Activated B cell treated with CpG ODN at 0.5 μM for 24 hours (primary cell): Measurements from ENCODE around the gene INKA2. TPM values are rescaled to one million over a fixed set of nuclear protein-coding genes. Genes with fewer than 3 reads are reported as not detected.

Source experiments
- ATAC-seq: fragments of 200-7000 bp; cut with Tn5 transposase; one replicate; pipeline ENCODE4 v1.10.0; 2021; ENCODE audit warnings: low read depth, mild to moderate bottlenecking, moderate library complexity
- CTCF ChIA-PET: fragments of 350-600 bp; sonication (Branson Sonifier 250); formaldehyde crosslinking; loops from one replicate; lab custom pipeline; 2021; ENCODE audit warnings: antibody characterized with exemption; lab: Charles Lee
- POLR2A ChIA-PET: fragments of 350-600 bp; sonication (Branson Sonifier 250); formaldehyde crosslinking; loops from one replicate; lab custom pipeline; 2021; ENCODE audit warnings: antibody characterized with exemption; lab: Charles Lee
- DNase-seq: peaks from one replicate; pipeline ENCODE4 v3.0.0; 2022
- H3K27ac Mint-ChIP-seq: one replicate; pipeline ENCODE4 v1.8.0; 2020; ENCODE audit warnings: mixed read lengths
- H3K27me3 Mint-ChIP-seq: one replicate; pipeline ENCODE4 v1.8.0; 2021; ENCODE audit warnings: mixed read lengths
- H3K36me3 Mint-ChIP-seq: one replicate; pipeline ENCODE4 v1.8.0; 2021; ENCODE audit warnings: low read depth, mixed read lengths
- H3K4me1 Mint-ChIP-seq: one replicate; pipeline ENCODE4 v1.8.0; 2021; ENCODE audit warnings: mixed read lengths
- H3K4me3 Mint-ChIP-seq: one replicate; pipeline ENCODE4 v1.8.0; 2020; ENCODE audit warnings: mild to moderate bottlenecking, mixed read lengths
- H3K9me3 Mint-ChIP-seq: one replicate; pipeline ENCODE4 v1.8.0; 2020; ENCODE audit warnings: mixed read lengths
- intact Hi-C: fragments of 100-400 bp; cut with micrococcal nuclease; formaldehyde crosslinking; loops from one replicate; pipeline ENCODE4 v1.15.1; 2024
- total RNA-seq: library from RNA; stranded (reverse); gene quantifications from 2 replicates; pipeline ENCODE4 v1.2.3, GENCODE V29; 2022
- TF ChIP-seq, protein P1 (sequence below): fragments of 200-600 bp; IDR thresholded peaks from one replicate; pipeline ENCODE4 v1.8.0; 2022; ENCODE audit warnings: antibody characterized with exemption, mild to moderate bottlenecking

The INKA2 gene
- total RNA-seq, 1 donor from 2014 or later = 2.1 TPM

DNA sequence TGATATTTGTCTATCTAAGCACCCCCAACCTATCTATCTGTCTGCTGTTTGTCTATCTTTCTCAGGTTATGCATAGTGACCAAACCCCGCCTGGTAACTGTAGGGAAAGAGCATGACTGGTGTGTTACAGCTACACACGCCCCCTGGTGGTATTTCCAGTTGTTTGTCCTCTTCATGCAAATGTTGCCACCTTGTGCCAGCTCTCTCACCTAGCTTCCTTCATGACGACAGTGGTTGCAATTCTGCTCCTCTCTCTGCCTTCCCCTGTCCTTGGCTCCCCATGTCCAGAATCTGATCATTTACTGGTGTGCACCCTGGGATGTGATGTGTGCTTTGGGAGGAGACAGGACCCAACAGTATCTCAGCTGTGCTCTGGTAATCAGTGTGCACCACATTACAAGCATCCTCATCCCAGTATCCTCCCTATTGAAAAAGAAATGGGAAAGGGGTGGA is 8.1 kb upstream of the INKA2 start:
- Mint-ChIP-seq H3K4me3 (no peak overlapping the region), H3K4me1 (no peaks in the 10 kb centered on the region), H3K9me3 (peaks cover 2% of the 10 kb centered on the region), H3K27ac (no peak overlapping the region), H3K36me3 (no peaks in the 10 kb centered on the region), H3K27me3 (no peaks in the 10 kb centered on the region)
- ChIA-PET CTCF (interaction anchor here (0.7 to 7.5 kb wide), 15 partner anchors 8 to 341 kb away, joined by 3 to 60 read pairs (median 3); partner anchors contain the start of genes ADORA3, INKA2 and TMIGD3), POLR2A (interaction anchor here (0.6 to 1.4 kb wide), 6 partner anchors 9 to 1328 kb away, joined by 3 to 5 read pairs (median 4); partner anchors contain the start of gene WDR77)
- intact Hi-C loops = loop anchor here (1.0 to 2.0 kb wide), 4 partner anchors 8 to 266 kb away; partner anchors contain the start of gene DDX20
- TF ChIP-seq, protein P1, sequence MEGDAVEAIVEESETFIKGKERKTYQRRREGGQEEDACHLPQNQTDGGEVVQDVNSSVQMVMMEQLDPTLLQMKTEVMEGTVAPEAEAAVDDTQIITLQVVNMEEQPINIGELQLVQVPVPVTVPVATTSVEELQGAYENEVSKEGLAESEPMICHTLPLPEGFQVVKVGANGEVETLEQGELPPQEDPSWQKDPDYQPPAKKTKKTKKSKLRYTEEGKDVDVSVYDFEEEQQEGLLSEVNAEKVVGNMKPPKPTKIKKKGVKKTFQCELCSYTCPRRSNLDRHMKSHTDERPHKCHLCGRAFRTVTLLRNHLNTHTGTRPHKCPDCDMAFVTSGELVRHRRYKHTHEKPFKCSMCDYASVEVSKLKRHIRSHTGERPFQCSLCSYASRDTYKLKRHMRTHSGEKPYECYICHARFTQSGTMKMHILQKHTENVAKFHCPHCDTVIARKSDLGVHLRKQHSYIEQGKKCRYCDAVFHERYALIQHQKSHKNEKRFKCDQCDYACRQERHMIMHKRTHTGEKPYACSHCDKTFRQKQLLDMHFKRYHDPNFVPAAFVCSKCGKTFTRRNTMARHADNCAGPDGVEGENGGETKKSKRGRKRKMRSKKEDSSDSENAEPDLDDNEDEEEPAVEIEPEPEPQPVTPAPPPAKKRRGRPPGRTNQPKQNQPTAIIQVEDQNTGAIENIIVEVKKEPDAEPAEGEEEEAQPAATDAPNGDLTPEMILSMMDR = no peak
- ATAC-seq (peak; percentile 77), DNase-seq (no peak)

DNA sequence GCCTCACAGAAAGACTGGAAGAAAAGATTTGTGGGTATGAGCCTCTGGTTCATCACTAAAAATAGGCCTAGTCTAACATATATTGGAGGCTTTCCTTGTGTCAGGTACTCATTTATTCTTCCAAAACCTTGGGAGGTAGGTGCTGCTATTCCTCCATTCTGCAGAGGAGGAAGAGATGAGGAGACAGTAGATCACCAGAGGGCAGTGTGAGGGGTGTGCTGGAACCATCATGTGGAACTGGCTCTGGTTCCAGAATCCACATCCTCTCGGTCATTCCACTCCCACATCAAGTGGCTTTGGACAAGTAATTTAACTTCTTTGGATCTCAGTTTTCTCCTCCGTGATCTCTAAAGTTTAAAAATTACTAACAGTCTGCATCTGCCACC is 7.4 kb upstream of the INKA2 start:
- DNase-seq (no peak), ATAC-seq (no peak)
- intact Hi-C loops = loop anchor here (2.0 kb wide), 1 partner anchor 238 kb away; no protein-coding TSS in a partner anchor
- ChIA-PET CTCF (interaction anchor here (0.7 to 7.5 kb wide), 12 partner anchors 19 to 340 kb away, joined by 3 to 60 read pairs (median 4); no protein-coding TSS in a partner anchor), POLR2A (interaction anchor here (0.9 to 1.4 kb wide), 5 partner anchors 8 to 298 kb away, joined by 3 to 5 read pairs (median 5); partner anchors contain the start of gene WDR77)
- Mint-ChIP-seq H3K27ac (no peak overlapping the region), H3K4me3 (no peak overlapping the region), H3K4me1 (no peaks in the 10 kb centered on the region), H3K27me3 (no peaks in the 10 kb centered on the region), H3K36me3 (no peaks in the 10 kb centered on the region), H3K9me3 (peaks cover 2% of the 10 kb centered on the region)
- TF ChIP-seq, protein P1 = no peak

DNA sequence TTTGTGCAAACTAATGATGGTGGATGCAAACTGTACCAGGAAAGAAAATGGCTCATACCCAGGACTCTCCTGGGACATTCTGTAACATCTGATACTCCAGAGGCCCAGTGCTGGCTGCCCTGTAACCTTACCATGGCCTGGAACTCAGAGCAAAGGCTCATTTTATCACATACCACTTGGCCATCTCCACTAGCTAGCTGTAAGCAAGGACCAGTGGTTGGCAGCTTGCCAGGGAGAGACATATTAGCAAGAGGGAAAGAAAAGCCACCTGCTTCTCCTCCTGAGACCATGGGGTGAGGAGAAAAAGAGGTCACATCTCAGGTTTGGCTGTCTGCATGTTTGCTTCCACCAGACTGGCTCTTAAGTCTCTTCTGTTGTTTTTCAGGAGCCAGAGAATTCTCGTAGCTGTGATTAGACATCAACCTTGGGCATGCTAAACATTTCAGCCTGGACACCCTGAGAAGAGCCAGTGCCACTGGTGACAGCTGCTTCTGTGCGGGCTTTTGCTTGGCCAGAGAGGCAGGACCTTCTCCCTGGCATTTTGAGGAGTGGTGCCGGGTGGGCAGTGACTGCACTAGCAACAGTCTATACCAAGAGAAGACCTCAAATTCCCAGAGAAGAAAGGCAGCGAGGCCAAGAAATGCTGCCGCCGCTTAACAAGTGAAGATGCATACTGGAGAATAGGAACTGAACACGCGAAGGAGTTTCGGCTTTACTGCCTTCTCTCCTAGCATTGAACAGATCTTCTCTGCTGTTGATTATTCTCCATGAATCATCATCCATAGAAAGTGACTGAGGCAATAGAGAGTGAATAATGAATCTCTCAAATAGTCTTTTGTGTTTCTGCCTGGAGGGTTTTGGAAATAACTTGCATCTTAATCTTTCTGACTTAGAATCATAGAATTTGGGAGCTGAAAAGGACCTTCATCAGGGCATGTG is 6.7 kb upstream of the INKA2 start:
- POLR2A ChIA-PET = interaction anchor here (0.5 to 0.9 kb wide), 2 partner anchors 174 to 1723 kb away, joined by 3 to 4 read pairs; no protein-coding TSS in a partner anchor

DNA sequence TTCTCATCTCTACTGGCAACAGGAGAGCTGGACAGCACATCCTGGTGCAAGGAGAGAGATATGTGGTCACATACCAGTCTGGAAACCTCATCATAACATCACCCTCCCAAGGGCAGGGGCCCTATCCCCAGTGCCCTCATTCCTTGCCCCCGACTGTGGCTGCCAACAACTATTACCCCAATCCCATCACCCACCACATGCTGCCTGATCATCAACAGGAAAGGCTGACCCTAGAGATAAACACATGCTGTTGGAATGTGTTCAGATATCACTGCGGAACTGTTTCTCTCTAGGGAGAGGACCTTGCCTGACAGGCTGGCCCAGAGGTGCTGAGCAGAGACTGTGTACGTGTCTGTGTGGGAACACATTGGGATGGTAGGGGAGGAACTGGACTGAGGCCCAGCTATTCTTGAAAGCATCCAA is 4.5 kb upstream of the INKA2 start:
- peaks cover 2% of the 10 kb centered on the region for H3K9me3 Mint-ChIP-seq
- no peak for ATAC-seq
- peaks cover 2% of the 10 kb centered on the region for H3K27me3 Mint-ChIP-seq
- ChIA-PET CTCF (interaction anchor here (1.1 to 7.5 kb wide), 2 partner anchors 9 to 30 kb away, joined by 3 to 60 read pairs; no protein-coding TSS in a partner anchor), POLR2A (no interaction called here)
- no peak overlapping the region for H3K27ac Mint-ChIP-seq
- H3K36me3 Mint-ChIP-seq = no peaks in the 10 kb centered on the region
- H3K4me3 Mint-ChIP-seq = no peak overlapping the region
- TF ChIP-seq, protein P1 = no peak
- no peak for DNase-seq
- H3K4me1 Mint-ChIP-seq = peaks cover 8% of the 10 kb centered on the region
- intact Hi-C loops = no loop called here

More for the DNA sequence above, 6.7 kb upstream of the INKA2 start:
- Mint-ChIP-seq H3K27me3 (peaks cover under 1% of the 10 kb centered on the region), H3K4me3 (no peak overlapping the region), H3K36me3 (no peaks in the 10 kb centered on the region), H3K27ac (no peak overlapping the region), H3K9me3 (peaks cover 2% of the 10 kb centered on the region), H3K4me1 (peaks cover under 1% of the 10 kb centered on the region)
- ATAC-seq (no peak), DNase-seq (no peak)
- intact Hi-C loops = loop anchor here (2.0 kb wide), 1 partner anchor 237 kb away; no protein-coding TSS in a partner anchor
- TF ChIP-seq, protein P1 = no peak
- CTCF ChIA-PET = interaction anchor here (1.7 to 7.5 kb wide), 2 partner anchors 32 to 41 kb away, joined by 3 to 60 read pairs; no protein-coding TSS in a partner anchor
